OCI-LY1 (cell line): Measurements from ENCODE around the gene FARP1.

Experiments used
- EZH2 ChIP-seq: fragments of 200-600 bp; sonication (generic), shearing (Covaris generic); IDR thresholded peaks from 2 replicates; pipeline ENCODE4 v1.8.0; 2017; ENCODE audit warnings: borderline replicate concordance, mixed run types, mild to moderate bottlenecking, antibody characterized with exemption, low read length, moderate library complexity, mixed read lengths
- TF ChIP-seq, protein P1 (sequence below): fragments of 200-600 bp; sonication (generic), shearing (Covaris generic); IDR thresholded peaks from 2 replicates; pipeline ENCODE4 v1.5.1; 2017; ENCODE audit warnings: mild to moderate bottlenecking, antibody characterized with exemption, low read length, moderate library complexity, mixed read lengths

DNA sequence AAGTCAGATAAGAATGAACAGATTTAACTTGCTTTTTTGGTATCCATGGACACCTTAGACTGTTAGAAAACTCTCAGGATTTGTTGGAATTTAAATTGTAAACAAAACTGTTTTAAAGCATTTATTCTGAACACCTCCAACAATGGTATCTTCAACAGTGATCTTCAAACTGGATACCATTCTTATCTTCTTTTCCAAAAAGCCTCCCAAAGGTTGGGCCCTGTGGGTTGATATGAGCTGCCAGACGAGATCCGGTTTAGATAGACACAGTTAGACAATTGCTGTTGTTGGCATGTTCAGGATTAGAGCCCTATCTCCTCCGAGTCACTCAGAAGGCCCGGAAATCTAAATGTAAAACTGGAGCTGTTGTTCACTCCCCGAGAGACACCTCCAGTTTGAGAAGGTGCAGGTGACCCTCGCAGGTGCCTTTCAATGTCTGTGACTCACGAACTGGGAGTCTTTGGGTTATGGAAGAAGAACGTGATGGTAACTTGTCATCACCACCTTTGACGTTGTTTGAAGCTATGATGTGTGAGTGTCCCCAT lies 177.7 kb downstream of the FARP1 start:
- TF ChIP-seq, protein P1, sequence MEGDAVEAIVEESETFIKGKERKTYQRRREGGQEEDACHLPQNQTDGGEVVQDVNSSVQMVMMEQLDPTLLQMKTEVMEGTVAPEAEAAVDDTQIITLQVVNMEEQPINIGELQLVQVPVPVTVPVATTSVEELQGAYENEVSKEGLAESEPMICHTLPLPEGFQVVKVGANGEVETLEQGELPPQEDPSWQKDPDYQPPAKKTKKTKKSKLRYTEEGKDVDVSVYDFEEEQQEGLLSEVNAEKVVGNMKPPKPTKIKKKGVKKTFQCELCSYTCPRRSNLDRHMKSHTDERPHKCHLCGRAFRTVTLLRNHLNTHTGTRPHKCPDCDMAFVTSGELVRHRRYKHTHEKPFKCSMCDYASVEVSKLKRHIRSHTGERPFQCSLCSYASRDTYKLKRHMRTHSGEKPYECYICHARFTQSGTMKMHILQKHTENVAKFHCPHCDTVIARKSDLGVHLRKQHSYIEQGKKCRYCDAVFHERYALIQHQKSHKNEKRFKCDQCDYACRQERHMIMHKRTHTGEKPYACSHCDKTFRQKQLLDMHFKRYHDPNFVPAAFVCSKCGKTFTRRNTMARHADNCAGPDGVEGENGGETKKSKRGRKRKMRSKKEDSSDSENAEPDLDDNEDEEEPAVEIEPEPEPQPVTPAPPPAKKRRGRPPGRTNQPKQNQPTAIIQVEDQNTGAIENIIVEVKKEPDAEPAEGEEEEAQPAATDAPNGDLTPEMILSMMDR: no peak
- no peak for TF ChIP-seq EZH2
